Keratinocyte (primary cell): ENCODE measurements around the gene C11orf24.

Experiments used
- CTCF ChIP-seq, 3 experiments: IDR thresholded peaks in 1 of 3; conservative IDR thresholded peaks in 1 of 3; optimal IDR thresholded peaks in 1 of 3; 2 replicates in 2 of 3; 3 replicates in 1 of 3; pipeline versions ENCODE3 to v1.5.1; 2011; ENCODE audit warnings: low read length in 3 of 3, mild to moderate bottlenecking in 3 of 3, moderate library complexity in 2 of 3, control low read depth in 1 of 3, inconsistent platforms in 1 of 3; ENCODE audit not compliant: insufficient read depth in 2 of 3; ENCODE audit errors: extremely low read depth in 1 of 3
- EZH2 ChIP-seq: IDR thresholded peaks from one replicate; pipeline ENCODE4 v1.6.1; 2012; ENCODE audit warnings: inconsistent platforms, mild to moderate bottlenecking, low read length, moderate library complexity

- peak in 1 of 3 experiments; percentile 22 for TF ChIP-seq CTCF (optimal IDR thresholded peaks at IDR 0.05 in 1 of 3, IDR thresholded peaks at IDR 0.05 in 1 of 3, conservative IDR thresholded peaks at IDR 0.05 in 1 of 3; ENCODE audit: extremely low read depth in 1 of 3, insufficient read depth in 2 of 3, low read length in 3 of 3)
- no peak for TF ChIP-seq EZH2
Measured at GRCh38 chr11:68212421-68213134, 59.2 kb downstream of the C11orf24 start.
